Measurements from ENCODE around the gene PBX3. TPM values are rescaled to one million over a fixed set of nuclear protein-coding genes. Genes with fewer than 3 reads are reported as not detected.

PBX3 gene
- total RNA-seq, 1 experiment from 2014 or later, result 39.0 TPM

GRCh38 chr9:125767349-125767748 is 20.2 kb downstream of the PBX3 start:
- Histone ChIP-seq H3K36me3 (ENCODE audit: control insufficient read depth, insufficient read depth, low read length) (no peaks in the 10 kb centered on the region; the same call in 1 of the 2 replicates), H3K4me3 (ENCODE audit: low read depth in 2 of 2, low read length in 2 of 2) (no peak overlapping the region), H3K27me3 (ENCODE audit: control insufficient read depth, insufficient read depth, low read length) (no peaks in the 10 kb centered on the region), H3K9me3 (ENCODE audit: control insufficient read depth, insufficient read depth, low read depth, low read length) (no peaks in the 10 kb centered on the region), H3K4me1 (ENCODE audit: control insufficient read depth, insufficient read depth, low read length) (no peaks in the 10 kb centered on the region; the same call in 1 of the 2 replicates), H3K27ac (ENCODE audit: low read length) (no peak overlapping the region)
- ATAC-seq (no peak), DNase-seq (ENCODE audit: low read depth, low spot score) (no peak)
- BruUV-seq (replicated peaks), result no TSS peak
- POLR2A ChIA-PET, result no interaction called here
- intact Hi-C loops (cut with micrococcal nuclease; ENCODE audit: unreplicated experiment), result no loop called here
- CTCF ChIA-PET, result no interaction called here
- TF ChIP-seq SIN3A (IDR thresholded peaks at IDR 0.05; ENCODE audit: borderline replicate concordance, insufficient read depth, low read depth, low read length), result no peak
- TF ChIP-seq CTCF (IDR thresholded peaks at IDR 0.05), result no peak
- no peak for TF ChIP-seq REST (IDR thresholded peaks at IDR 0.05; ENCODE audit: insufficient read depth in 1 of 2, low read depth in 2 of 2, low read length in 1 of 2)
- TF ChIP-seq POLR2AphosphoS5 (IDR thresholded peaks at IDR 0.05; ENCODE audit: low read depth, low read length), result no peak
- no peak for TF ChIP-seq TCF7L2 (IDR thresholded peaks at IDR 0.05; ENCODE audit: low read depth, low read length)
- in situ Hi-C loops (cut with HindIII; ENCODE audit: low pct_unique_long_range_greater_than_20kb, low sequenced_read_pairs), result no loop called here

- no peak overlapping the region for H3K4me3 ChIP-seq (ENCODE audit: low read depth in 2 of 2, low read length in 2 of 2)
- TF ChIP-seq TCF7L2 (IDR thresholded peaks at IDR 0.05; ENCODE audit: low read depth, low read length), result no peak
- TF ChIP-seq SIN3A (IDR thresholded peaks at IDR 0.05; ENCODE audit: borderline replicate concordance, insufficient read depth, low read depth, low read length), result no peak
- ATAC-seq (no peak), DNase-seq (ENCODE audit: low read depth, low spot score) (no peak)
- in situ Hi-C loops (cut with HindIII; ENCODE audit: low pct_unique_long_range_greater_than_20kb, low sequenced_read_pairs), result no loop called here
- BruUV-seq (replicated peaks), result no TSS peak
- ChIA-PET CTCF (no interaction called here), POLR2A (no interaction called here)
- no peaks in the 10 kb centered on the region for H3K9me3 ChIP-seq (ENCODE audit: control insufficient read depth, insufficient read depth, low read depth, low read length)
- no peaks in the 10 kb centered on the region for H3K27me3 ChIP-seq (ENCODE audit: control insufficient read depth, insufficient read depth, low read length)
- H3K27ac ChIP-seq (ENCODE audit: low read length), result no peak overlapping the region
- intact Hi-C loops (cut with micrococcal nuclease; ENCODE audit: unreplicated experiment), result no loop called here
- H3K36me3 ChIP-seq (ENCODE audit: control insufficient read depth, insufficient read depth, low read length), result no peaks in the 10 kb centered on the region; the same call in 1 of the 2 replicates
- H3K4me1 ChIP-seq (ENCODE audit: control insufficient read depth, insufficient read depth, low read length), result no peaks in the 10 kb centered on the region
These were observed 21.6 kb downstream of the PBX3 start for GRCh38 chr9:125768803-125769202.

- H3K27ac ChIP-seq (ENCODE audit: low read length), result no peak overlapping the region
- DNase-seq (ENCODE audit: low read depth, low spot score), result no peak
- no peaks in the 10 kb centered on the region for H3K4me1 ChIP-seq (ENCODE audit: control insufficient read depth, insufficient read depth, low read length)
- no peak for ATAC-seq
- H3K4me3 ChIP-seq (ENCODE audit: low read depth in 2 of 2, low read length in 2 of 2), result no peak overlapping the region
- intact Hi-C loops (cut with micrococcal nuclease; ENCODE audit: unreplicated experiment), result no loop called here
- ChIA-PET POLR2A (no interaction called here), CTCF (no interaction called here)
- BruUV-seq (replicated peaks), result no TSS peak
- H3K27me3 ChIP-seq (ENCODE audit: control insufficient read depth, insufficient read depth, low read length), result no peaks in the 10 kb centered on the region
- no peak for TF ChIP-seq REST (IDR thresholded peaks at IDR 0.05; ENCODE audit: insufficient read depth in 1 of 2, low read depth in 2 of 2, low read length in 1 of 2)
- TF ChIP-seq SIN3A (IDR thresholded peaks at IDR 0.05; ENCODE audit: borderline replicate concordance, insufficient read depth, low read depth, low read length), result no peak
- no peak for TF ChIP-seq POLR2AphosphoS5 (IDR thresholded peaks at IDR 0.05; ENCODE audit: low read depth, low read length)
- no peak for TF ChIP-seq TCF7L2 (IDR thresholded peaks at IDR 0.05; ENCODE audit: low read depth, low read length)
- TF ChIP-seq CTCF (IDR thresholded peaks at IDR 0.05), result no peak
- no peaks in the 10 kb centered on the region; the same call in 1 of the 2 replicates for H3K36me3 ChIP-seq (ENCODE audit: control insufficient read depth, insufficient read depth, low read length)
- in situ Hi-C loops (cut with HindIII; ENCODE audit: low pct_unique_long_range_greater_than_20kb, low sequenced_read_pairs), result no loop called here
- H3K9me3 ChIP-seq (ENCODE audit: control insufficient read depth, insufficient read depth, low read depth, low read length), result no peaks in the 10 kb centered on the region
These were observed 23.9 kb downstream of the PBX3 start for GRCh38 chr9:125771037-125771436.
